ENCODE data around the gene PCGF3. TPM values are rescaled to one million over a fixed set of nuclear protein-coding genes. Genes with fewer than 3 reads are reported as not detected.
A peak's percentile ranks its signal among the peaks of the same experiment; 100 is the strongest.

The PCGF3 gene
- total RNA-seq, 1 donor from 2014 or later: 21.5 TPM

DNA sequence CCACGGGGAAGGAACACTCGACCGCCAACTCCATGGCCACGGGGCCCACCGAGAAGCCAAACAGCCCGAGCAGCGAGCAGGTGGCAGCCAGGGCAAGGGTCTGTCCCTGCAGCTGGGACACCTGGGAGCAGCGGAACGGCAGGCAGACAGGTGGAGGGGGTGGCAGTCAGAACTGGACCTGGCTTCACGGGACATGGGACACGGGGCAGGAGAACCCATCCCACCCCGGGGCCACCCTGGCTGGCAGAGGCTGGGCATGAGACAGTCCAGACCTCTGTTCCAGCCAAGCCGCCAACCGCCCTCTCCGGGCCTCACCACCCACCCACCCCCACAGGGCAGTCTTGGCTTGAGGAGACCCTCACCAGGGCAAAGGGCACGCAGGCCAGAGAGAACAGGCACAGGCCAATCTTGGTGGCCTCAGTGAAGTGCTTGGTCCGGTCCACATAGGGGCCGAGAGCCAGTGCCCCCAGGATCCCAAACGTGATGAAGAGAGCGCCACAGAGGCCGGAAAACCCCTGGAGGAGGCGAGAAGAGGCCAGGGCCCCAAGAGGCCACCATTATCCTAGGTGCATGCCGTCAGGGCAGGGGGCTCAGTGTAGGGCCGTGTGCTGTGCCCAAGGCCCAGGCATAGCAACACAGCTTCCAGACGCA, 22.3 kb upstream of the PCGF3 start:
- H3K9me3 ChIP-seq (replicated peaks): no peaks in the 10 kb centered on the region
- no peaks in the 10 kb centered on the region for H3K36me3 ChIP-seq
- no peaks in the 10 kb centered on the region for H3K27me3 ChIP-seq (ENCODE audit: low read depth)
- TF ChIP-seq, protein P1, sequence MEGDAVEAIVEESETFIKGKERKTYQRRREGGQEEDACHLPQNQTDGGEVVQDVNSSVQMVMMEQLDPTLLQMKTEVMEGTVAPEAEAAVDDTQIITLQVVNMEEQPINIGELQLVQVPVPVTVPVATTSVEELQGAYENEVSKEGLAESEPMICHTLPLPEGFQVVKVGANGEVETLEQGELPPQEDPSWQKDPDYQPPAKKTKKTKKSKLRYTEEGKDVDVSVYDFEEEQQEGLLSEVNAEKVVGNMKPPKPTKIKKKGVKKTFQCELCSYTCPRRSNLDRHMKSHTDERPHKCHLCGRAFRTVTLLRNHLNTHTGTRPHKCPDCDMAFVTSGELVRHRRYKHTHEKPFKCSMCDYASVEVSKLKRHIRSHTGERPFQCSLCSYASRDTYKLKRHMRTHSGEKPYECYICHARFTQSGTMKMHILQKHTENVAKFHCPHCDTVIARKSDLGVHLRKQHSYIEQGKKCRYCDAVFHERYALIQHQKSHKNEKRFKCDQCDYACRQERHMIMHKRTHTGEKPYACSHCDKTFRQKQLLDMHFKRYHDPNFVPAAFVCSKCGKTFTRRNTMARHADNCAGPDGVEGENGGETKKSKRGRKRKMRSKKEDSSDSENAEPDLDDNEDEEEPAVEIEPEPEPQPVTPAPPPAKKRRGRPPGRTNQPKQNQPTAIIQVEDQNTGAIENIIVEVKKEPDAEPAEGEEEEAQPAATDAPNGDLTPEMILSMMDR (IDR thresholded peaks at IDR 0.05; ENCODE audit: borderline replicate concordance): no peak
- H3K27ac ChIP-seq (replicated peaks): peak overlapping the region; percentile 52
- H3K4me1 ChIP-seq: peaks cover 48% of the 10 kb centered on the region
- intact Hi-C loops (cut with micrococcal nuclease): no loop called here
- DNase-seq: no peak
- no peak overlapping the region for H3K4me3 ChIP-seq

DNA sequence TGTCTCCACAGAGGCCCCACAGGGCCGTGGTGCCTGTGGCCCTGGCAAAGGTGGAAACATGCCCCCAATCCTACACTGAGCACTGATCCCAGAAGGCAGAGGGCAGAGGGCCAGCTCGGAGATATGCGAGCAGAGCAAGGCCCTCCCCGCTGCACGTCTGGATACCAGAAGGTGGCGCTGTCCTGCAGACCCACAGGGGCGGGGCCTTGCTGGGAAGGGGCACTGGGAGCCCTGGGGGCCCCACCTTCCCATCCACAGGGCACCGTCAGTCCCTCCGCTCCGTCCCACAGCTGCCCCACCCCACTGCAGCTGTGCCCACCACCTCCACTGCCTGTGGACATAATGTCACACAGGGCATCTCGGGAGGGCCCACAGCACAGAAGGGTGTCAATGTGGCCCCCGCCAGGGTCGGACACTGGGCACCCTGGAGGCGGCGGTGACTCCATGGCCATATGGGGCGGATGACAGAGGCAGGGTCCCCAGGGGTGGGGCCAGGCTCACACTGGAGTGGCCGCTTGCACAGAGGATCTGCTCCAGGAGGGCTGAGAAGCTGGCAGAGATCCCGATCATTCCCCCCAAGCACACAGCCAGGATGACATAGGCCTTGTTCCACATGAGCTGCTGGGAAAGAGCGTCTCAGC, 21.5 kb upstream of the PCGF3 start:
- Histone ChIP-seq H3K9me3 (replicated peaks) (no peaks in the 10 kb centered on the region), H3K27ac (replicated peaks) (peak overlapping the region; percentile 52), H3K27me3 (ENCODE audit: low read depth) (no peaks in the 10 kb centered on the region), H3K4me1 (peaks cover 56% of the 10 kb centered on the region), H3K36me3 (no peaks in the 10 kb centered on the region), H3K4me3 (no peak overlapping the region)
- TF ChIP-seq, protein P1 (IDR thresholded peaks at IDR 0.05; ENCODE audit: borderline replicate concordance): peak; percentile 80
- peak; percentile 72 for DNase-seq
- intact Hi-C loops (cut with micrococcal nuclease): no loop called here

DNA sequence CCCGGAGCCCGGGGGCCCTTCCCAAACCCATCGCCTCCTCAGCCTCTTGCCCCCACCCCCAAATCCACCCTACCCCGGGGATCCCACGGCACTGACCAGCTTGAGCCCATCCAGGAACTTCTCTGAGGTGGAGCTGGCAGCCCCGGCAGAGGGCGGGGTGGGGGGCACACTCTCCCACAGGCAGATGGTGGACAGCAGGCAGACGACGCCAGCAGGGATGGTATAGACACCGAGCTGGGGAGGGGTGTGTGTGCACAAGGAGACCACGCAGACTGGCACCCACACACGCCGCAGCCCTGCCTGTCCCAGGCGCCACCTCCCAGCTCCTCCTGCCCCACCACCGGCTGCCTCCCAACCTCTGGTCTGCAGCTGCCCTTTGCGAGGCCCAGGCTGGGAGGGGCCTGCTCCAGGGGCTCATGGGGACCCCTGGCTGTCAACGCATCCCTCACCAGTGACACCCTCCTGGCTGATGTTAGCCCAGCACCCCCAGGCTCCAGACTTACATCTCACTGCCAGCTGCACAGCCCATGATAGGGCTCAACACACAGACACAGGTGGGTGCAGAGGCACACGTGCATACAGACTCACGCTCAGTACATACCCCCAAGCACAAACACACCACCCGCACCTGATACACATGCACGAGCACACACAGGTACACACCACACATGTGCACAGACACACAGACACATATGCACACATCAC, 20.9 kb upstream of the PCGF3 start:
- peaks cover 63% of the 10 kb centered on the region for H3K4me1 ChIP-seq
- H3K9me3 ChIP-seq (replicated peaks): no peaks in the 10 kb centered on the region
- no peak overlapping the region for H3K4me3 ChIP-seq
- no peaks in the 10 kb centered on the region for H3K27me3 ChIP-seq (ENCODE audit: low read depth)
- TF ChIP-seq, protein P1 (IDR thresholded peaks at IDR 0.05; ENCODE audit: borderline replicate concordance): no peak
- no peak for DNase-seq
- intact Hi-C loops (cut with micrococcal nuclease): no loop called here
- no peak overlapping the region for H3K27ac ChIP-seq (replicated peaks)
- H3K36me3 ChIP-seq: no peaks in the 10 kb centered on the region

DNA sequence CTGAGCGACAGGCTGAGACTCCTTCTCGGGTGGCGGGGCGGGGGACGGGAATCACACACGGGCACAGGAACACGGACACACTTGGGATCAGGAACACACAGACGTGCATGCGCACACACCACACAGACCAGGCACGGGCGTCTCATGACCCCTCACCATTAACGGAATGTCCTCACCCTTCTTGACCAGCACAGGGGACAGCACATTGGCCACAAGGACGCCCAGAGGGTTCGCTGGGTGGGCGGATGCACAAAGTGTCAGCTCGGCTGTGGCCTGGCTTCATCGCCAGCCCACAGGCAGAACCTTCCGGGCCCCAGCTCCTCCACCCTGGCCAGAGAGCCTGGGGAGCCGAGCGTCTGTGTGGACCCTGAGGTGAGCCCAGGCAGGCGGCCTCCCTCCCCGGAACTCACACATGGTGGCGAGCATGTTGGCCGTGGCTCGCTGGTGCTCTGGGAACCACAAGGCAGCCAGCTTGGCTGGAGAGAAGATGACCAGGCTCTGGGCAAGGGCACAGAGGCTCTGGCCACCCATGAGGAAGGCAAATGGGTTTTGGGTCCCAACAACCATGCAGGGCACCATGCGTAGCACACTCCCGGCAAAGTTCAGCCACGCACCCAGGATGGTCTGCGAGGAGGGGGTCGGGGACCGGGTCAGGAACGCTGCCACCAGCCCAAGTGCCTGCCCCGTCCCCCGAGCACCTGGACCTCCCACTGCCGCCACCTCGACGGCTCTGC, 19.8 kb upstream of the PCGF3 start:
- Histone ChIP-seq H3K9me3 (replicated peaks) (no peaks in the 10 kb centered on the region), H3K4me3 (no peak overlapping the region), H3K27ac (replicated peaks) (no peak overlapping the region), H3K27me3 (ENCODE audit: low read depth) (no peaks in the 10 kb centered on the region), H3K4me1 (peaks cover 59% of the 10 kb centered on the region), H3K36me3 (no peaks in the 10 kb centered on the region)
- intact Hi-C loops (cut with micrococcal nuclease): no loop called here
- no peak for DNase-seq
- TF ChIP-seq, protein P1 (IDR thresholded peaks at IDR 0.05; ENCODE audit: borderline replicate concordance): no peak

DNA sequence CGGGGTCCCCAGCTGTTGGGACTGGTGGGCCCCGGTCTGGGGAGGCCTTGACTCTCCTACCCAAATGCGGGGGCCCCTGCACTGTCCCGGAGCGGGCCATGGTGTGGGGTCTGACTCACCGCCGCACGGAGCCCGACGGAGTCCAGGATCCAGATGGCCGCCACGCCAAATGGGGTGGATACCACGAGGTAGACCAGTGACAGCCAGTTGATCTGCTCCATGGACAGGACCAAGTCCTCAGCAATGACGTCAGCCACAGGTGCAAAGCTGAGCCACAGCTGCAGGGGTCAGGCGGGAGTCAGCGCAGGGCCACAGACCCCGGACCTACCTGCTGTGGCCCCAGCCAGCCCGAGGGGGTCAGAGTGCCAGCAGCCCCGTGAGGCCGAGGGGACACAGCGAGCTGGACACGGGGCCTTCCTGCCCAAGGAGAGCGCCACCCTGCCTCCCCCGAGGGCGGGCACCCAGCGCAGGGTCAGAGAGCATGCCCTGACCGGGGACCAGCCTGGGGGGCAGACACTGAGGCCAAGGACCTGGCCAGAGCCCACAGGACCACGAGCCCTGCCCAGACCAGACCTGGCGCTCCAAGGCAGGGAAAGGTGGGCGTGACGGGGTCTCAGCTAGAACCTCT, 19.1 kb upstream of the PCGF3 start:
- intact Hi-C loops (cut with micrococcal nuclease): no loop called here
- H3K4me1 ChIP-seq: peaks cover 54% of the 10 kb centered on the region
- H3K9me3 ChIP-seq (replicated peaks): no peaks in the 10 kb centered on the region
- TF ChIP-seq, protein P1 (IDR thresholded peaks at IDR 0.05; ENCODE audit: borderline replicate concordance): no peak
- no peaks in the 10 kb centered on the region for H3K36me3 ChIP-seq
- H3K27ac ChIP-seq (replicated peaks): peak overlapping the region; percentile 87
- H3K4me3 ChIP-seq: peak overlapping the region; percentile 74
- no peak for DNase-seq
- no peaks in the 10 kb centered on the region for H3K27me3 ChIP-seq (ENCODE audit: low read depth)

All from left ventricle myocardium inferior (tissue), 1 donor.